ENCODE data around the gene RING1. TPM values are rescaled to one million over a fixed set of nuclear protein-coding genes. Genes with fewer than 3 reads are reported as not detected.

RING1 gene
- total RNA-seq, 2 donors from 2014 or later, result 13.2 to 17.3 TPM

- ATAC-seq (ENCODE audit: insufficient number of reproducible peaks, low FRiP score, low read depth) (no peak), DNase-seq (ENCODE audit: low spot score) (no peak)
- TF ChIP-seq, protein P1, sequence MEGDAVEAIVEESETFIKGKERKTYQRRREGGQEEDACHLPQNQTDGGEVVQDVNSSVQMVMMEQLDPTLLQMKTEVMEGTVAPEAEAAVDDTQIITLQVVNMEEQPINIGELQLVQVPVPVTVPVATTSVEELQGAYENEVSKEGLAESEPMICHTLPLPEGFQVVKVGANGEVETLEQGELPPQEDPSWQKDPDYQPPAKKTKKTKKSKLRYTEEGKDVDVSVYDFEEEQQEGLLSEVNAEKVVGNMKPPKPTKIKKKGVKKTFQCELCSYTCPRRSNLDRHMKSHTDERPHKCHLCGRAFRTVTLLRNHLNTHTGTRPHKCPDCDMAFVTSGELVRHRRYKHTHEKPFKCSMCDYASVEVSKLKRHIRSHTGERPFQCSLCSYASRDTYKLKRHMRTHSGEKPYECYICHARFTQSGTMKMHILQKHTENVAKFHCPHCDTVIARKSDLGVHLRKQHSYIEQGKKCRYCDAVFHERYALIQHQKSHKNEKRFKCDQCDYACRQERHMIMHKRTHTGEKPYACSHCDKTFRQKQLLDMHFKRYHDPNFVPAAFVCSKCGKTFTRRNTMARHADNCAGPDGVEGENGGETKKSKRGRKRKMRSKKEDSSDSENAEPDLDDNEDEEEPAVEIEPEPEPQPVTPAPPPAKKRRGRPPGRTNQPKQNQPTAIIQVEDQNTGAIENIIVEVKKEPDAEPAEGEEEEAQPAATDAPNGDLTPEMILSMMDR (IDR thresholded peaks at IDR 0.05), result no peak
- H3K27me3 ChIP-seq (replicated peaks; ENCODE audit: insufficient read depth), result peaks cover 14% of the 10 kb centered on the region
- H3K27ac ChIP-seq, result no peak within 1 kb of the TSS
- peak within 1 kb of the TSS; percentile 64 for H3K4me3 ChIP-seq
- peaks cover 6 to 13% of the 10 kb centered on the region in 2 donors for H3K4me1 ChIP-seq (ENCODE audit: control insufficient read depth in 1 of 2, low read depth in 2 of 2)
- H3K9me3 ChIP-seq, result no peaks in the 10 kb centered on the region
- peaks cover 26% of the 10 kb centered on the region for H3K36me3 ChIP-seq
Measured at GRCh38 chr6:33192105-33192646, 16.1 kb upstream of the RING1 start, which contains the start of gene COL11A2. COL11A2 (minus strand) TSS chr6:33192467; CDS start chr6:33192240, 227 bp downstream.

- peaks cover 27% of the 10 kb centered on the region for H3K36me3 ChIP-seq
- H3K4me3 ChIP-seq, result peak overlapping the region; percentile 64
- DNase-seq (ENCODE audit: low spot score), result no peak
- peak overlapping the region in 1 of 2 donors; percentile 43 for H3K27ac ChIP-seq
- TF ChIP-seq, protein P1 (IDR thresholded peaks at IDR 0.05), result no peak
- H3K4me1 ChIP-seq (ENCODE audit: control insufficient read depth in 1 of 2, low read depth in 2 of 2), result peaks cover 6 to 18% of the 10 kb centered on the region in 2 donors
- ATAC-seq (ENCODE audit: insufficient number of reproducible peaks, low FRiP score, low read depth), result no peak
- no peaks in the 10 kb centered on the region for H3K9me3 ChIP-seq
- peaks cover 14% of the 10 kb centered on the region for H3K27me3 ChIP-seq (replicated peaks; ENCODE audit: insufficient read depth)
Measured at GRCh38 chr6:33192671-33193602, 15.4 kb upstream of the RING1 start.

GRCh38 chr6:33193619-33194018 lies 14.7 kb upstream of the RING1 start:
- Histone ChIP-seq H3K9me3 (no peaks in the 10 kb centered on the region), H3K4me1 (ENCODE audit: control insufficient read depth in 1 of 2, low read depth in 2 of 2) (peaks cover 6 to 25% of the 10 kb centered on the region in 2 donors), H3K4me3 (peak overlapping the region; percentile 64), H3K36me3 (peaks cover 27% of the 10 kb centered on the region), H3K27me3 (replicated peaks; ENCODE audit: insufficient read depth) (peaks cover 14% of the 10 kb centered on the region), H3K27ac (peak overlapping the region in 1 of 2 donors; percentile 43)
- TF ChIP-seq, protein P1 (IDR thresholded peaks at IDR 0.05), result no peak
- no peak for DNase-seq (ENCODE audit: low spot score)
- no peak for ATAC-seq (ENCODE audit: insufficient number of reproducible peaks, low FRiP score, low read depth)

DNA sequence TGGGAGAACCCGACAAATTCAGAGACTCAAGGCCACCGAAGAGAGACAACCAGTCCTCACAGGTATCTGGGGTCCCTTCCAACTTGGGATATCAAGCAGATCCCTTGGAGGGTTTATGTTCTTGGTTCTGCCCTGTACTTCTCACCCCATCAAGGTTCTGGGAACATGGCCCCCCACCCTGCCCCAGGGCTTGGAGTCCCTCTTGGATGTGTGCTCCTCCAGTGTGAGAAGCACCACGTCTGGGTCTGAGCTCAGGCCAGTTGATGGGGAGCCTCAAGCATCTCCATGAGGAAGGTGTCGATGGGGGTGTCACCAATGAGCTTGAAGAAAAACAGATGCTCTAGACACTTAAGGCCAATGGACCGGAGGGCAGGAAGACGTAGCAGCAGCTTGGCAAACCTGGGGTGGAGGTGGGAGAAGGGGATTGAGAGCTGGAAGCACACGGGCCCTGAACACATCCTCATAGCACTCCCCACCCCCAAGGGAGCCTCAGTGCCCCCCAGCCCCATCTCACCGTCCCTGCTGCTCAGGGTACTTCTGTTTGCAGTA lies 13.8 kb upstream of the RING1 start:
- no peak overlapping the region for H3K27ac ChIP-seq
- peaks cover 27% of the 10 kb centered on the region for H3K36me3 ChIP-seq
- no peaks in the 10 kb centered on the region for H3K9me3 ChIP-seq
- DNase-seq (ENCODE audit: low spot score) (no peak), ATAC-seq (ENCODE audit: insufficient number of reproducible peaks, low FRiP score, low read depth) (no peak)
- peaks cover 14% of the 10 kb centered on the region for H3K27me3 ChIP-seq (replicated peaks; ENCODE audit: insufficient read depth)
- H3K4me3 ChIP-seq, result no peak overlapping the region
- TF ChIP-seq, protein P1 (IDR thresholded peaks at IDR 0.05), result no peak
- peaks cover 14 to 34% of the 10 kb centered on the region in 2 donors for H3K4me1 ChIP-seq (ENCODE audit: control insufficient read depth in 1 of 2, low read depth in 2 of 2)
